DOHH2 (cell line): ENCODE measurements around the gene GLUL.

Experiments
- H3F3A ChIP-seq: fragments of 200-600 bp; sonication (generic), shearing (Covaris generic); 2 replicates; pipeline ENCODE4 v1.6.0; 2016; ENCODE audit warnings: antibody characterized with exemption, mild to moderate bottlenecking; ENCODE audit not compliant: control insufficient read depth, insufficient read depth
- H3K27ac ChIP-seq: fragments of 200-600 bp; sonication (generic); 2 replicates; pipeline ENCODE4 v1.5.1; 2014; ENCODE audit warnings: low read depth, mild to moderate bottlenecking, low read length, moderate library complexity
- H3K27me3 ChIP-seq: fragments of 200-600 bp; sonication (generic); 2 replicates; pipeline ENCODE4 v1.6.1; 2014; ENCODE audit warnings: mild to moderate bottlenecking, low read length, mixed read lengths; ENCODE audit not compliant: control insufficient read depth
- H3K36me3 ChIP-seq: fragments of 200-600 bp; sonication (generic); 2 replicates; pipeline ENCODE4 v1.6.1; 2014; ENCODE audit warnings: mild to moderate bottlenecking, low read length, moderate library complexity, mixed read lengths; ENCODE audit not compliant: control insufficient read depth
- H3K4me1 ChIP-seq: fragments of 200-600 bp; sonication (generic); 2 replicates; pipeline ENCODE4 v1.6.1; 2014; ENCODE audit warnings: mild to moderate bottlenecking, low read length, mixed read lengths; ENCODE audit not compliant: control insufficient read depth
- H3K4me2 ChIP-seq: fragments of 200-600 bp; sonication (generic); 2 replicates; pipeline ENCODE4 v1.6.0; 2014; ENCODE audit warnings: mild to moderate bottlenecking, low read length, moderate library complexity
- H3K4me3 ChIP-seq: fragments of 200-600 bp; sonication (generic); 2 replicates; pipeline ENCODE4 v1.5.1; 2014; ENCODE audit warnings: mild to moderate bottlenecking, low read length, mixed read lengths
- H3K79me2 ChIP-seq: fragments of 200-600 bp; sonication (generic); 2 replicates; pipeline ENCODE4 v1.6.1; 2014; ENCODE audit warnings: mild to moderate bottlenecking, low read length, mixed read lengths; ENCODE audit not compliant: control insufficient read depth
- H3K9me2 ChIP-seq: fragments of 200-600 bp; sonication (generic); replicated peaks from 2 replicates; pipeline ENCODE4 v1.6.1; 2014; ENCODE audit warnings: mild to moderate bottlenecking, low read length, mixed read lengths; ENCODE audit not compliant: control insufficient read depth
- H3K9me3 ChIP-seq: fragments of 200-600 bp; sonication (generic); 2 replicates; pipeline ENCODE4 v1.6.1; 2014; ENCODE audit warnings: antibody characterized with exemption, low read length, mixed read lengths; ENCODE audit not compliant: control insufficient read depth, insufficient read depth
- H4K20me1 ChIP-seq: fragments of 200-600 bp; sonication (generic); 2 replicates; pipeline ENCODE4 v1.6.0; 2014; ENCODE audit warnings: low read depth, mild to moderate bottlenecking, antibody characterized with exemption, low read length, moderate library complexity; ENCODE audit not compliant: control insufficient read depth, insufficient read depth
- CTCF ChIP-seq: fragments of 200-600 bp; sonication (generic); IDR thresholded peaks from one replicate; pipeline ENCODE4 v1.5.1; 2014; ENCODE audit warnings: antibody characterized with exemption, mild to moderate bottlenecking, low read depth, low read length; ENCODE audit not compliant: poor library complexity, severe bottlenecking
- EZH2phosphoT487 ChIP-seq: fragments of 200-600 bp; sonication (generic); IDR thresholded peaks from 2 replicates; pipeline ENCODE4 v1.6.1; 2017; ENCODE audit warnings: borderline replicate concordance, mild to moderate bottlenecking, antibody characterized with exemption, low read length, moderate library complexity, mixed read lengths

GLUL gene

GRCh38 chr1:182376936-182377574 lies 14.5 kb downstream of the GLUL start:
- H3K27me3 ChIP-seq = no peaks in the 10 kb centered on the region; the same call in 1 of the 2 replicates
- H3K9me2 ChIP-seq = no peaks in the 10 kb centered on the region
- H3F3A ChIP-seq = no peaks in the 10 kb centered on the region
- H4K20me1 ChIP-seq = no peaks in the 10 kb centered on the region
- no peak overlapping the region for H3K4me2 ChIP-seq
- no peaks in the 10 kb centered on the region for H3K9me3 ChIP-seq
- TF ChIP-seq CTCF (no peak), EZH2phosphoT487 (no peak)
- no peaks in the 10 kb centered on the region for H3K4me1 ChIP-seq
- H3K27ac ChIP-seq = no peak overlapping the region
- H3K4me3 ChIP-seq = no peak overlapping the region
- no peaks in the 10 kb centered on the region for H3K36me3 ChIP-seq
- H3K79me2 ChIP-seq = no peaks in the 10 kb centered on the region

GRCh38 chr1:182374101-182374834 lies 17.3 kb downstream of the GLUL start:
- Histone ChIP-seq H4K20me1 (no peaks in the 10 kb centered on the region), H3K4me1 (no peaks in the 10 kb centered on the region), H3K4me3 (no peak overlapping the region), H3K36me3 (no peaks in the 10 kb centered on the region), H3K9me2 (no peaks in the 10 kb centered on the region), H3F3A (no peaks in the 10 kb centered on the region), H3K27ac (no peak overlapping the region), H3K4me2 (no peak overlapping the region), H3K79me2 (no peaks in the 10 kb centered on the region), H3K27me3 (no peaks in the 10 kb centered on the region), H3K9me3 (no peaks in the 10 kb centered on the region)
- TF ChIP-seq EZH2phosphoT487 = no peak
- no peak for TF ChIP-seq CTCF

GRCh38 chr1:182370532-182370931 lies 21.1 kb downstream of the GLUL start:
- no peaks in the 10 kb centered on the region for H3K9me2 ChIP-seq
- no peaks in the 10 kb centered on the region for H4K20me1 ChIP-seq
- no peak overlapping the region for H3K4me3 ChIP-seq
- H3K79me2 ChIP-seq = no peaks in the 10 kb centered on the region
- peaks cover 8% of the 10 kb centered on the region; the same call in 1 of the 2 replicates for H3K27me3 ChIP-seq
- H3K27ac ChIP-seq = no peak overlapping the region
- TF ChIP-seq CTCF = no peak
- TF ChIP-seq EZH2phosphoT487 = no peak
- H3K36me3 ChIP-seq = no peaks in the 10 kb centered on the region
- H3F3A ChIP-seq = no peaks in the 10 kb centered on the region
- H3K4me1 ChIP-seq = no peaks in the 10 kb centered on the region
- H3K4me2 ChIP-seq = no peak overlapping the region
- no peaks in the 10 kb centered on the region for H3K9me3 ChIP-seq
